HepG2 (cell line): Measurements from ENCODE around the gene MMP19. TPM values are rescaled to one million over a fixed set of nuclear protein-coding genes. Genes with fewer than 3 reads are reported as not detected.

Experiments used
- CEBPG ChIP-seq: IDR thresholded peaks from 2 replicates; pipeline ENCODE4 v1.6.1; 2016
- DMAP1 ChIP-seq: IDR thresholded peaks from 2 replicates; pipeline ENCODE4 v1.6.1; 2016
- GATA4 ChIP-seq: sonication (generic); IDR thresholded peaks from 2 replicates; pipeline ENCODE4 v1.6.1; 2016; ENCODE audit warnings: antibody characterized with exemption, low read depth, borderline replicate concordance
- HDAC2 ChIP-seq: sonication (generic); formaldehyde crosslinking; IDR thresholded peaks from 2 replicates; pipeline ENCODE4 v1.4.0; 2020; ENCODE audit warnings: missing genetic modification reagents
- MATR3 ChIP-seq: sonication (generic); formaldehyde crosslinking; IDR thresholded peaks from 2 replicates; pipeline ENCODE4 v1.4.0; 2020; ENCODE audit warnings: missing genetic modification reagents
- NCOA1 ChIP-seq: sonication (generic); formaldehyde crosslinking; IDR thresholded peaks from 2 replicates; pipeline ENCODE4 v1.9.0; 2021; ENCODE audit warnings: missing genetic modification reagents
- NFATC3 ChIP-seq: sonication (generic); formaldehyde crosslinking; IDR thresholded peaks from 2 replicates; pipeline ENCODE4 v1.5.1; 2020; ENCODE audit warnings: mild to moderate bottlenecking, missing genetic modification reagents
- NFE2L2 ChIP-seq: fragments of 150-350 bp; IDR thresholded peaks from 2 replicates; pipeline ENCODE4 v1.6.1; 2014; ENCODE audit warnings: low read length
- NFKB2 ChIP-seq: sonication (generic); formaldehyde crosslinking; IDR thresholded peaks from 2 replicates; pipeline ENCODE4 v1.4.0; 2020; ENCODE audit warnings: missing genetic modification reagents, borderline replicate concordance
- NFKBIZ ChIP-seq: IDR thresholded peaks from 2 replicates; pipeline ENCODE4 v1.6.1; 2018; ENCODE audit warnings: missing genetic modification reagents, missing compliant biosample characterization
- NR2C2 ChIP-seq: sonication (generic); formaldehyde crosslinking; IDR thresholded peaks from 2 replicates; pipeline ENCODE4 v1.4.0; 2020; ENCODE audit warnings: missing genetic modification reagents, mild to moderate bottlenecking, moderate library complexity, borderline replicate concordance
- NRL ChIP-seq: sonication (generic); formaldehyde crosslinking; IDR thresholded peaks from 2 replicates; pipeline ENCODE4 v1.5.0; 2020; ENCODE audit warnings: missing genetic modification reagents, mild to moderate bottlenecking, moderate library complexity, borderline replicate concordance
- PLRG1 ChIP-seq: fragments of 450-650 bp; conservative IDR thresholded peaks from 2 replicates; pipeline ENCODE4 v1.6.1; 2016
- RFX5 ChIP-seq: IDR thresholded peaks from 2 replicates; pipeline ENCODE4 v1.6.1; 2011; ENCODE audit warnings: low read depth, low read length, improper control_type of control experiment
- RORA ChIP-seq: sonication (generic); formaldehyde crosslinking; IDR thresholded peaks from 2 replicates; pipeline ENCODE4 v1.5.0; 2020; ENCODE audit warnings: mild to moderate bottlenecking, missing genetic modification reagents, moderate library complexity
- SNAPC2 ChIP-seq: sonication (generic); formaldehyde crosslinking; IDR thresholded peaks from 2 replicates; pipeline ENCODE4 v1.8.1; 2022; ENCODE audit warnings: mild to moderate bottlenecking, missing genetic modification reagents
- TOE1 ChIP-seq: sonication (generic); formaldehyde crosslinking; IDR thresholded peaks from 2 replicates; pipeline ENCODE4 v1.4.0; 2020; ENCODE audit warnings: mild to moderate bottlenecking, missing genetic modification reagents
- ZBTB1 ChIP-seq: sonication (generic); formaldehyde crosslinking; IDR thresholded peaks from 2 replicates; pipeline ENCODE4 v1.4.0; 2020; ENCODE audit warnings: missing genetic modification reagents, borderline replicate concordance
- ZIK1 ChIP-seq: sonication (generic); formaldehyde crosslinking; IDR thresholded peaks from 2 replicates; pipeline ENCODE4 v1.5.0; 2020; ENCODE audit warnings: mild to moderate bottlenecking, low read depth, missing genetic modification reagents, borderline replicate concordance
- ZNF138 ChIP-seq: sonication (generic); formaldehyde crosslinking; IDR thresholded peaks from 2 replicates; pipeline ENCODE4 v1.5.0; 2020; ENCODE audit warnings: mild to moderate bottlenecking, low read depth, missing genetic modification reagents
- ZNF225 ChIP-seq: sonication (generic); formaldehyde crosslinking; IDR thresholded peaks from 2 replicates; pipeline ENCODE4 v1.4.0; 2020; ENCODE audit warnings: mild to moderate bottlenecking, missing genetic modification reagents
- ZNF253 ChIP-seq: sonication (generic); formaldehyde crosslinking; IDR thresholded peaks from 2 replicates; pipeline ENCODE4 v1.8.0; 2022; ENCODE audit warnings: mild to moderate bottlenecking, missing genetic modification reagents, borderline replicate concordance
- ZNF598 ChIP-seq: sonication (generic); formaldehyde crosslinking; IDR thresholded peaks from 2 replicates; pipeline ENCODE4 v1.5.1; 2020; ENCODE audit warnings: mild to moderate bottlenecking, missing genetic modification reagents, borderline replicate concordance
- ZNF746 ChIP-seq: sonication (generic); formaldehyde crosslinking; IDR thresholded peaks from 2 replicates; pipeline ENCODE4 v1.8.0; 2022; ENCODE audit warnings: mild to moderate bottlenecking, missing genetic modification reagents
- ZNF768 ChIP-seq: sonication (generic); formaldehyde crosslinking; IDR thresholded peaks from 2 replicates; pipeline ENCODE4 v1.4.0; 2020; ENCODE audit warnings: missing genetic modification reagents
- polyA plus RNA-seq, 8 experiments: library from polyadenylated mRNA; depleted of rRNA in 3 of 8; stranded (reverse) in 7 of 8; unstranded in 1 of 8; fragments of >200 nt; fragmentation: Illumina TruSeq in 4 of 8; extraction: Trizol in 4 of 8; gene quantifications; 2 replicates each; pipeline versions ENCODE4 v1.2.1 to v1.2.3, GENCODE V29; 2011 to 2016; ENCODE audit warnings: low read depth in 4 of 8, missing spikeins in 1 of 8, mixed read lengths in 1 of 8; ENCODE audit not compliant: insufficient read depth in 1 of 8
- total RNA-seq, 5 experiments: library from RNA; depleted of rRNA; stranded (reverse); fragments of >200 nt; fragmentation: Illumina TruSeq; extraction: Trizol; gene quantifications; 2 replicates each; pipeline ENCODE4 v1.2.3, GENCODE V29; 2016; ENCODE audit warnings: low read depth in 1 of 5
- TF ChIP-seq, protein P1 (sequence below): sonication (generic); formaldehyde crosslinking; IDR thresholded peaks from 2 replicates; pipeline ENCODE4 v1.5.0; 2020; ENCODE audit warnings: mild to moderate bottlenecking, missing genetic modification reagents, borderline replicate concordance
- TF ChIP-seq, protein P2 (sequence below): sonication (generic); formaldehyde crosslinking; IDR thresholded peaks from 2 replicates; pipeline ENCODE4 v1.4.0; 2020; ENCODE audit warnings: missing genetic modification reagents

MMP19 gene
- total and polyA plus RNA-seq, 2 of the 13 experiments (the other 11 are each of a cell fraction or from before 2014, with no cell fraction given): 0.07 to 0.08 TPM

DNA sequence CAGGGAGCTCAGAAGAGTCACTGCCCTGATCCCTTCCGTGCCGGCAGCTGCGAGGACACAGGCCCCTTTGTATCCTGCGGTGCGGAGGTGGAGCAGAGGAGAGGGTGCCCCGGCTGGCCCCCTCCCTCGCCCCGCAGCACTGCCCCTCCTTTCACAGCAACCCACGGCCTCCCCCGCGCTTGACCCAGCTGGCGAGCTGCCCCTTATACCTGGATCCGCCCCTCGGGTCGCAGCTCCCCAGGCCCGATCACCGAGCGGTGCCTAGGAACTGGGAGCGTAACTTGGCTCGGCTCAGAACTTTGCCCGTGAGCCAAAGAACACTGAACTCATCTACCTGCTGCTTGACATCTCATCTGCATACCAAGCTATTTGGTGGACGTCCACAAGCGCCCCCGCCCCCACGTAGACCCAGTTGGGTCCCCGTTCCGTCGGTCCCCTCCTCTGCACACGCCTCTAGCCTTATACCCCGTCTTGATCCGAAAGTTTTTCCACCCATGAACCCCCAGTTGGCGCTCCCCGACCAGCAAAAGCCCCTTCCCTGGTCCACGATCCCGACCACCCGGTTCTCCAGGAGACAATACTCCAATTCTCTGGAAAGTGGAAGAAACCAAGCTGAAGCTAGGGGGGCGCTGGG, 12.7 kb downstream of the MMP19 start (continued):
- TF ChIP-seq NRL (CRISPR knock-in tag) (no peak), ZNF253 (CRISPR knock-in tag) (no peak), TOE1 (no peak), GATA4 (no peak), NCOA1 (CRISPR knock-in tag) (no peak; the same call in none of the 2 replicates), ZIK1 (no peak), ZNF768 (CRISPR knock-in tag) (no peak), MATR3 (CRISPR knock-in tag) (no peak), ZNF225 (CRISPR knock-in tag) (no peak), ZNF746 (CRISPR knock-in tag) (peak; percentile 47; the same call in 1 of the 2 replicates), NFKB2 (CRISPR knock-in tag) (no peak), RORA (no peak), NFATC3 (no peak), ZNF138 (no peak), ZBTB1 (no peak), HDAC2 (CRISPR knock-in tag) (no peak; the same call in 1 of the 2 replicates), DMAP1 (CRISPR knock-in tag) (0 out of 2 replicates have a peak, but pooled peaks have one; percentile 7), NFKBIZ (no peak), CEBPG (CRISPR knock-in tag) (no peak), ZNF598 (no peak), RFX5 (no peak), PLRG1 (no peak), SNAPC2 (CRISPR knock-in tag) (no peak), NFE2L2 (no peak), NR2C2 (no peak)
- TF ChIP-seq, protein P1, sequence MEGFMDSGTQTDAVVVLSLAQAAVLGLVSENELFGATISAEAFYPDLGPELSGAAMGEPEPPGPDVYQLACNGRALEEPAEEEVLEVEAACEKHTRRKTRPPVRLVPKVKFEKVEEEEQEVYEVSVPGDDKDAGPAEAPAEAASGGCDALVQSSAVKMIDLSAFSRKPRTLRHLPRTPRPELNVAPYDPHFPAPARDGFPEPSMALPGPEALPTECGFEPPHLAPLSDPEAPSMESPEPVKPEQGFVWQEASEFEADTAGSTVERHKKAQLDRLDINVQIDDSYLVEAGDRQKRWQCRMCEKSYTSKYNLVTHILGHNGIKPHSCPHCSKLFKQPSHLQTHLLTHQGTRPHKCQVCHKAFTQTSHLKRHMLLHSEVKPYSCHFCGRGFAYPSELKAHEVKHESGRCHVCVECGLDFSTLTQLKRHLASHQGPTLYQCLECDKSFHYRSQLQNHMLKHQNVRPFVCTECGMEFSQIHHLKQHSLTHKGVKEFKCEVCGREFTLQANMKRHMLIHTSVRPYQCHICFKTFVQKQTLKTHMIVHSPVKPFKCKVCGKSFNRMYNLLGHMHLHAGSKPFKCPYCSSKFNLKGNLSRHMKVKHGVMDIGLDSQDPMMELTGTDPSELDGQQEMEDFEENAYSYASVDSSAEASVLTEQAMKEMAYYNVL (CRISPR knock-in tag): peak; percentile 16; the same call in 1 of the 2 replicates
- TF ChIP-seq, protein P2, sequence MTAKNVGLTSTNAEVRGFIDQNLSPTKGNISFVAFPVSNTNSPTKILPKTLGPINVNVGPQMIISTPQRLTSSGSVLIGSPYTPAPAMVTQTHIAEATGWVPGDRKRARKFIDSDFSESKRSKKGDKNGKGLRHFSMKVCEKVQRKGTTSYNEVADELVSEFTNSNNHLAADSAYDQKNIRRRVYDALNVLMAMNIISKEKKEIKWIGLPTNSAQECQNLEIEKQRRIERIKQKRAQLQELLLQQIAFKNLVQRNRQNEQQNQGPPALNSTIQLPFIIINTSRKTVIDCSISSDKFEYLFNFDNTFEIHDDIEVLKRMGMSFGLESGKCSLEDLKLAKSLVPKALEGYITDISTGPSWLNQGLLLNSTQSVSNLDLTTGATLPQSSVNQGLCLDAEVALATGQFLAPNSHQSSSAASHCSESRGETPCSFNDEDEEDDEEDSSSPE (CRISPR knock-in tag): no peak
